T-helper 1 cell treated with Interleukin-12 subunit alpha and Interleukin-12 subunit beta and Interleukin-4 antibody, amounts not matched to agents 30 μg/mL and 1 μg/mL, for 36 hours (primary cell): ENCODE data around the gene CDKN1A.
A peak's percentile ranks its signal among the peaks of the same experiment; 100 is the strongest.

ENCODE experiments used
- H3K27ac Mint-ChIP-seq: one replicate; pipeline ENCODE4 v1.8.0; 2021; ENCODE audit warnings: mild to moderate bottlenecking, mixed read lengths
- H3K27me3 Mint-ChIP-seq: one replicate; pipeline ENCODE4 v1.8.0; 2021; ENCODE audit warnings: low read depth, mixed read lengths
- H3K36me3 Mint-ChIP-seq: one replicate; pipeline ENCODE4 v1.8.0; 2021; ENCODE audit warnings: low read depth, mixed read lengths
- H3K4me1 Mint-ChIP-seq: one replicate; pipeline ENCODE4 v1.8.0; 2021; ENCODE audit warnings: low read depth, mixed read lengths
- H3K4me3 Mint-ChIP-seq: one replicate; pipeline ENCODE4 v1.8.0; 2021; ENCODE audit warnings: mild to moderate bottlenecking, moderate library complexity, mixed read lengths
- H3K9me3 Mint-ChIP-seq: one replicate; pipeline ENCODE4 v1.8.0; 2021; ENCODE audit warnings: mixed read lengths

CDKN1A gene

GRCh38 chr6:36663504-36664446, 14.7 kb upstream of the CDKN1A start:
- Mint-ChIP-seq H3K27me3 (peaks cover 22% of the 10 kb centered on the region), H3K4me3 (no peak overlapping the region)

GRCh38 chr6:36665180-36665579, 13.3 kb upstream of the CDKN1A start:
- Mint-ChIP-seq H3K4me3 (no peak overlapping the region), H3K27me3 (peaks cover 7% of the 10 kb centered on the region), H3K9me3 (no peaks in the 10 kb centered on the region), H3K27ac (no peak overlapping the region), H3K36me3 (no peaks in the 10 kb centered on the region), H3K4me1 (peaks cover 22% of the 10 kb centered on the region)

More at GRCh38 chr6:36663504-36664446, 14.7 kb upstream of the CDKN1A start:
- H3K4me1 Mint-ChIP-seq: peaks cover 22% of the 10 kb centered on the region
- H3K9me3 Mint-ChIP-seq: no peaks in the 10 kb centered on the region
- no peak overlapping the region for H3K27ac Mint-ChIP-seq
- H3K36me3 Mint-ChIP-seq: no peaks in the 10 kb centered on the region

GRCh38 chr6:36666287-36666686, 12.2 kb upstream of the CDKN1A start:
- Mint-ChIP-seq H3K4me3 (no peak overlapping the region), H3K9me3 (no peaks in the 10 kb centered on the region), H3K27me3 (peaks cover 7% of the 10 kb centered on the region), H3K36me3 (no peaks in the 10 kb centered on the region), H3K4me1 (peaks cover 22% of the 10 kb centered on the region), H3K27ac (no peak overlapping the region)

- Mint-ChIP-seq H3K4me3 (no peak overlapping the region), H3K27me3 (peaks cover 7% of the 10 kb centered on the region), H3K4me1 (peaks cover 22% of the 10 kb centered on the region), H3K27ac (no peak overlapping the region), H3K9me3 (no peaks in the 10 kb centered on the region), H3K36me3 (no peaks in the 10 kb centered on the region)
Observed at GRCh38 chr6:36666826-36667591, 11.5 kb upstream of the CDKN1A start.

GRCh38 chr6:36668591-36668990, 9.9 kb upstream of the CDKN1A start:
- Mint-ChIP-seq H3K27me3 (peaks cover under 1% of the 10 kb centered on the region), H3K4me1 (peaks cover 8% of the 10 kb centered on the region), H3K9me3 (no peaks in the 10 kb centered on the region), H3K36me3 (no peaks in the 10 kb centered on the region), H3K4me3 (no peak overlapping the region), H3K27ac (no peak overlapping the region)

- H3K9me3 Mint-ChIP-seq: no peaks in the 10 kb centered on the region
Observed at GRCh38 chr6:36669002-36669401, 9.5 kb upstream of the CDKN1A start.

GRCh38 chr6:36670271-36670670, 8.2 kb upstream of the CDKN1A start:
- H3K27me3 Mint-ChIP-seq: no peaks in the 10 kb centered on the region
- no peak overlapping the region for H3K27ac Mint-ChIP-seq
- H3K36me3 Mint-ChIP-seq: no peaks in the 10 kb centered on the region
- H3K9me3 Mint-ChIP-seq: no peaks in the 10 kb centered on the region
- no peak overlapping the region for H3K4me3 Mint-ChIP-seq
- peaks cover 8% of the 10 kb centered on the region for H3K4me1 Mint-ChIP-seq

More at GRCh38 chr6:36669002-36669401, 9.5 kb upstream of the CDKN1A start:
- Mint-ChIP-seq H3K27me3 (no peaks in the 10 kb centered on the region), H3K36me3 (no peaks in the 10 kb centered on the region), H3K4me3 (no peak overlapping the region), H3K27ac (no peak overlapping the region), H3K4me1 (peaks cover 5% of the 10 kb centered on the region)

- Mint-ChIP-seq H3K9me3 (no peaks in the 10 kb centered on the region), H3K36me3 (no peaks in the 10 kb centered on the region), H3K4me1 (peaks cover 21% of the 10 kb centered on the region), H3K4me3 (no peak overlapping the region), H3K27ac (no peak overlapping the region), H3K27me3 (no peaks in the 10 kb centered on the region)
Observed at GRCh38 chr6:36671687-36672375, 6.7 kb upstream of the CDKN1A start.

- Mint-ChIP-seq H3K36me3 (peaks cover 4% of the 10 kb centered on the region), H3K9me3 (no peaks in the 10 kb centered on the region), H3K4me1 (peaks cover 34% of the 10 kb centered on the region), H3K4me3 (no peak overlapping the region), H3K27me3 (no peaks in the 10 kb centered on the region), H3K27ac (peak overlapping the region; percentile 46)
Observed at GRCh38 chr6:36673882-36674281, 4.6 kb upstream of the CDKN1A start.

- no peaks in the 10 kb centered on the region for H3K9me3 Mint-ChIP-seq
- H3K27ac Mint-ChIP-seq: peak overlapping the region; percentile 11
- peaks cover 34% of the 10 kb centered on the region for H3K4me1 Mint-ChIP-seq
- peaks cover 5% of the 10 kb centered on the region for H3K36me3 Mint-ChIP-seq
- H3K4me3 Mint-ChIP-seq: no peak overlapping the region
- H3K27me3 Mint-ChIP-seq: no peaks in the 10 kb centered on the region
Observed at GRCh38 chr6:36674942-36675341, 3.6 kb upstream of the CDKN1A start.

GRCh38 chr6:36676141-36677058, 2.1 kb upstream of the CDKN1A start:
- Mint-ChIP-seq H3K36me3 (peaks cover 16% of the 10 kb centered on the region), H3K27me3 (no peaks in the 10 kb centered on the region), H3K4me1 (peaks cover 43% of the 10 kb centered on the region), H3K27ac (peak overlapping the region; percentile 86), H3K9me3 (no peaks in the 10 kb centered on the region), H3K4me3 (peak overlapping the region; percentile 85)

GRCh38 chr6:36677059-36677749, 1.3 kb upstream of the CDKN1A start:
- H3K4me3 Mint-ChIP-seq: peak overlapping the region; percentile 85
- no peaks in the 10 kb centered on the region for H3K27me3 Mint-ChIP-seq
- peaks cover 19% of the 10 kb centered on the region for H3K36me3 Mint-ChIP-seq
- H3K4me1 Mint-ChIP-seq: peaks cover 44% of the 10 kb centered on the region
- H3K27ac Mint-ChIP-seq: peak overlapping the region; percentile 86
- no peaks in the 10 kb centered on the region for H3K9me3 Mint-ChIP-seq
